ENCODE results near the gene COMMD9. TPM values are rescaled to one million over a fixed set of nuclear protein-coding genes. Genes with fewer than 3 reads are reported as not detected.

Gene COMMD9
- total and polyA plus RNA-seq, 2 of the 4 experiments (the other 2 are of a cell fraction): 50.7 to 58.3 TPM

DNA sequence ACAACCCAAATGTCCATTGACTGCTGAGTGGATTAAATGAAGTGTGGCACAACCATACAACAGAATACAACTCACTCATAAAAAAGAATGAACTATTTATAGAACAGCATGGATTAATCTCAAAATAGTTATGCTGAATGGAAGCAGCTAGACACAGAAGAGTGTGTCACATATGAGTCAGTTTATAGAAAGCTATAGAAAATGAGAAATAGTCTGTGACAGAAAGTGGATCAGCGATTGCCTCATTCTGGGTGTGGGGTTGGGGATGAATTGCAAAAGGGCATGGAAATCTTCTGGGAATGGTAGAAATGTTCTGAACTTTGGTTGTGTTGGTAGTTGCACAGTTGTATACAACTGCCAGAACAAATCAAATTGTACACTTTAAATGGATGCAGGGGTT, 44.2 kb upstream of the COMMD9 start:
- no peak overlapping the region for H2BK5ac ChIP-seq (ENCODE audit: low read depth, low read length, poor library complexity, severe bottlenecking)
- no CpG with 5 or more reads among the region's 1 CpG for whole genome bisulfite sequencing, 2 experiments (ENCODE audit: extremely low coverage in 2 of 2, insufficient read length in 1 of 2)
- no peak overlapping the region for H3K56ac ChIP-seq (ENCODE audit: extremely low read depth, insufficient read depth, low read length)
- H4K91ac ChIP-seq (ENCODE audit: insufficient read depth, low read depth, low read length): no peak overlapping the region
- H4K8ac ChIP-seq (ENCODE audit: low read depth in 2 of 2, low read length in 2 of 2): no peak overlapping the region
- ATAC-seq (ENCODE audit: low read depth) (no peak), DNase-seq (peak; percentile 33)
- H3K18ac ChIP-seq (ENCODE audit: low read depth, low read length): no peak overlapping the region
- H3K36me3 ChIP-seq (ENCODE audit: control insufficient read depth, insufficient read depth, low read length): no peaks in the 10 kb centered on the region
- H3K4me3 ChIP-seq (ENCODE audit: insufficient read depth, low read depth, low read length): no peak overlapping the region
- H2BK120ac ChIP-seq (ENCODE audit: low read depth, low read length): no peak overlapping the region
- H3K27me3 ChIP-seq (ENCODE audit: control insufficient read depth, insufficient read depth, low read length): peaks cover 12% of the 10 kb centered on the region
- BruUV-seq (replicated peaks): no TSS peak
- no peak overlapping the region for H3K4me2 ChIP-seq (ENCODE audit: low read depth, low read length)
- intact Hi-C loops (cut with micrococcal nuclease) (no loop called here), in situ Hi-C loops (cut with MboI; ENCODE audit: low sequenced_read_pairs) (no loop called here), dilution Hi-C loops (cut with HindIII; ENCODE audit: low sequenced_read_pairs, unreplicated experiment) (no loop called here)
- H3K9me3 ChIP-seq (ENCODE audit: control insufficient read depth, insufficient read depth, low read length): no peaks in the 10 kb centered on the region
- no peak overlapping the region for H4K5ac ChIP-seq (ENCODE audit: low read depth, low read length)
- H3K4ac ChIP-seq (ENCODE audit: low read depth, low read length): no peak overlapping the region
- no peaks in the 10 kb centered on the region for H4K20me1 ChIP-seq (ENCODE audit: insufficient read depth, low read length)
- no peaks in the 10 kb centered on the region for H3K79me1 ChIP-seq (ENCODE audit: low read depth in 1 of 2, low read length in 2 of 2)
- no peak overlapping the region for H2BK15ac ChIP-seq (ENCODE audit: low read depth, low read length)
- TF ChIP-seq RFX5 (IDR thresholded peaks at IDR 0.05; ENCODE audit: low read depth, low read length) (no peak), CEBPB (IDR thresholded peaks at IDR 0.05; ENCODE audit: low read depth, low read length) (peak; percentile 88)
- H2AK5ac ChIP-seq (ENCODE audit: low read depth, low read length): no peak overlapping the region
- no peak overlapping the region for H3K27ac ChIP-seq (ENCODE audit: insufficient read depth, low read length)
- no peak overlapping the region for H3K9ac ChIP-seq (ENCODE audit: low read depth, low read length)
- ChIA-PET POLR2A (ENCODE audit: unreplicated experiment) (no interaction called here), CTCF (interaction anchor here (1.4 kb wide), 1 partner anchor 11 kb away, joined by 3 read pairs; no protein-coding TSS in a partner anchor)
- no peak overlapping the region for H3K14ac ChIP-seq (replicated peaks; ENCODE audit: low read depth, low read length)
- H2AFZ ChIP-seq (replicated peaks; ENCODE audit: low read length, poor library complexity): no peak overlapping the region
- H2AK9ac ChIP-seq (replicated peaks; ENCODE audit: low read depth, low read length, poor library complexity): no peak overlapping the region
- H2BK20ac ChIP-seq (ENCODE audit: low read depth, low read length): no peak overlapping the region
- H3K4me1 ChIP-seq (ENCODE audit: control insufficient read depth, insufficient read depth, low read length): no peaks in the 10 kb centered on the region
- no peaks in the 10 kb centered on the region for H3K9me1 ChIP-seq (ENCODE audit: insufficient read depth, low read length)
- no peak overlapping the region for H3K23ac ChIP-seq (ENCODE audit: low read depth, low read length)
